GM19240 (cell line): ENCODE data around the gene LAMTOR1.

Source experiments
- DNase-seq: peaks from one replicate; pipeline ENCODE4 v3.0.0; 2011; ENCODE audit warnings: low spot score; ENCODE audit not compliant: insufficient read length

The LAMTOR1 gene

GRCh38 chr11:72081821-72082453 lies 21.2 kb downstream of the LAMTOR1 start:
- no peak for DNase-seq

- no peak for DNase-seq
These were observed 21.9 kb downstream of the LAMTOR1 start for GRCh38 chr11:72081184-72081644.

GRCh38 chr11:72080326-72081183 lies 22.5 kb downstream of the LAMTOR1 start, which contains the start of the genes LRRC51 and NUMA1:
LRRC51 (plus strand) TSS chr11:72080850; CDS start chr11:72089084, 8,234 bp downstream.
NUMA1 (minus strand) TSS chr11:72080542; CDS start chr11:72035943, 44,599 bp downstream.
- peak; percentile 64 for DNase-seq

- DNase-seq: no peak
These were observed 23.2 kb downstream of the LAMTOR1 start for GRCh38 chr11:72079819-72080325.

- no peak for DNase-seq
These were observed 24.6 kb downstream of the LAMTOR1 start for GRCh38 chr11:72078477-72078876.

- no peak for DNase-seq
These were observed 27.3 kb downstream of the LAMTOR1 start for GRCh38 chr11:72075756-72076155.

- no peak for DNase-seq
These were observed 28.0 kb downstream of the LAMTOR1 start for GRCh38 chr11:72075109-72075508.

GRCh38 chr11:72072348-72072747 lies 30.7 kb downstream of the LAMTOR1 start:
- DNase-seq: no peak

- no peak for DNase-seq
These were observed 32.6 kb downstream of the LAMTOR1 start for GRCh38 chr11:72070491-72070890.

GRCh38 chr11:72069787-72070251 lies 33.3 kb downstream of the LAMTOR1 start:
- DNase-seq: no peak

GRCh38 chr11:72069200-72069599 lies 33.9 kb downstream of the LAMTOR1 start:
- DNase-seq: no peak

GRCh38 chr11:72067676-72068075 lies 35.4 kb downstream of the LAMTOR1 start:
- no peak for DNase-seq

- no peak for DNase-seq
These were observed 35.8 kb downstream of the LAMTOR1 start for GRCh38 chr11:72067266-72067665.

GRCh38 chr11:72066855-72067254 lies 36.2 kb downstream of the LAMTOR1 start:
- no peak for DNase-seq

GRCh38 chr11:72061739-72062396 lies 41.2 kb downstream of the LAMTOR1 start:
- no peak for DNase-seq

- DNase-seq: no peak
These were observed 44.6 kb downstream of the LAMTOR1 start for GRCh38 chr11:72058416-72059034.

- DNase-seq: no peak
These were observed 54.2 kb downstream of the LAMTOR1 start for GRCh38 chr11:72048766-72049460.
